CD14-positive monocyte (primary cell): ENCODE results near the gene CERS2. TPM values are rescaled to one million over a fixed set of nuclear protein-coding genes. Genes with fewer than 3 reads are reported as not detected.

Experiments used
- DNase-seq, 3 donors: peaks; one replicate each; pipeline ENCODE4 v3.0.0-alpha.2; 2011 to 2022
- H2AFZ ChIP-seq: 2 replicates; pipeline ENCODE4 v1.6.0; 2012; ENCODE audit warnings: mild to moderate bottlenecking, low read depth, low read length, inconsistent platforms; ENCODE audit not compliant: insufficient read depth, poor library complexity, severe bottlenecking
- H3K27ac ChIP-seq, 2 donors: 1 replicate in 1 of 2; 2 replicates in 1 of 2; pipeline ENCODE4 v1.5.1; 2012 to 2013; ENCODE audit warnings: low read length in 2 of 2, control low read depth in 1 of 2, inconsistent platforms in 1 of 2, low read depth in 1 of 2, mild to moderate bottlenecking in 1 of 2
- H3K27me3 ChIP-seq, 2 donors: one replicate each; pipeline versions ENCODE4 v1.6.0 to v1.6.1; 2011 to 2013; ENCODE audit warnings: low read length in 2 of 2; ENCODE audit not compliant: control insufficient read depth in 2 of 2, insufficient read depth in 2 of 2
- H3K36me3 ChIP-seq, 2 donors: replicated peaks in 1 of 2; 1 replicate in 1 of 2; 2 replicates in 1 of 2; pipeline versions ENCODE4 v1.5.1 to v1.6.1; 2012 to 2013; ENCODE audit warnings: low read length in 2 of 2, control low read depth in 1 of 2, inconsistent platforms in 1 of 2, mild to moderate bottlenecking in 1 of 2; ENCODE audit not compliant: insufficient read depth in 2 of 2, control insufficient read depth in 1 of 2
- H3K4me1 ChIP-seq, 2 donors: 1 replicate in 1 of 2; 2 replicates in 1 of 2; pipeline versions ENCODE4 v1.5.1 to v1.6.1; 2012 to 2013; ENCODE audit warnings: low read length in 2 of 2, control low read depth in 1 of 2, inconsistent platforms in 1 of 2, mild to moderate bottlenecking in 1 of 2, moderate library complexity in 1 of 2; ENCODE audit not compliant: insufficient read depth in 2 of 2, control insufficient read depth in 1 of 2
- H3K4me2 ChIP-seq: replicated peaks from 2 replicates; pipeline ENCODE3; 2012; ENCODE audit warnings: low read length, moderate library complexity, mild to moderate bottlenecking; ENCODE audit not compliant: poor library complexity, severe bottlenecking; ENCODE audit errors: extremely low read depth
- H3K4me3 ChIP-seq, 3 experiments: fragments of 200-600 bp in 1 of 3; sonication (generic) in 1 of 3; replicated peaks in 1 of 3; 1 replicate in 2 of 3; 2 replicates in 1 of 3; pipeline ENCODE4 v1.5.1; 2011 to 2013; ENCODE audit warnings: low read length in 3 of 3, mild to moderate bottlenecking in 3 of 3, control low read depth in 2 of 3, low read depth in 2 of 3, inconsistent platforms in 1 of 3, moderate library complexity in 1 of 3
- H3K79me2 ChIP-seq: 2 replicates; pipeline ENCODE4 v1.6.0; 2012; ENCODE audit warnings: mild to moderate bottlenecking, control low read depth, inconsistent platforms, low read length, moderate library complexity; ENCODE audit not compliant: insufficient read depth
- H3K9ac ChIP-seq: 2 replicates; pipeline ENCODE4 v1.6.0; 2017; ENCODE audit warnings: low read length, mild to moderate bottlenecking; ENCODE audit not compliant: insufficient read depth, poor library complexity, severe bottlenecking
- H3K9me3 ChIP-seq, 2 donors: replicated peaks in 1 of 2; 1 replicate in 1 of 2; 2 replicates in 1 of 2; pipeline versions ENCODE4 v1.5.1 to v1.6.1; 2012 to 2013; ENCODE audit warnings: low read length in 2 of 2, control low read depth in 1 of 2; ENCODE audit not compliant: control insufficient read depth in 1 of 2, insufficient read depth in 1 of 2
- H4K20me1 ChIP-seq: 2 replicates; pipeline ENCODE4 v1.6.0; 2012; ENCODE audit warnings: mild to moderate bottlenecking, low read length, control low read depth, moderate library complexity; ENCODE audit not compliant: insufficient read depth
- H3K27ac Mint-ChIP-seq, 7 donors: one replicate each; pipeline ENCODE4 v1.8.0; 2020; ENCODE audit warnings: mild to moderate bottlenecking in 7 of 7, mixed read lengths in 7 of 7, moderate library complexity in 6 of 7, inconsistent platforms in 2 of 7
- H3K27me3 Mint-ChIP-seq, 3 donors: one replicate each; pipeline ENCODE4 v1.8.0; 2021 to 2022; ENCODE audit warnings: low read depth in 3 of 3, mild to moderate bottlenecking in 3 of 3, mixed read lengths in 3 of 3, moderate library complexity in 3 of 3, inconsistent platforms in 1 of 3
- H3K36me3 Mint-ChIP-seq, 2 donors: one replicate each; pipeline ENCODE4 v1.8.0; 2020; ENCODE audit warnings: mixed read lengths in 2 of 2, inconsistent platforms in 1 of 2, mild to moderate bottlenecking in 1 of 2
- H3K4me1 Mint-ChIP-seq: one replicate; pipeline ENCODE4 v1.8.0; 2020; ENCODE audit warnings: mild to moderate bottlenecking, mixed read lengths
- H3K4me3 Mint-ChIP-seq, 2 donors: one replicate each; pipeline ENCODE4 v1.8.0; 2020; ENCODE audit warnings: mild to moderate bottlenecking in 2 of 2, mixed read lengths in 2 of 2, moderate library complexity in 1 of 2
- H3K9me3 Mint-ChIP-seq, 7 donors: one replicate each; pipeline ENCODE4 v1.8.0; 2020 to 2022; ENCODE audit warnings: mixed read lengths in 7 of 7, mild to moderate bottlenecking in 6 of 7, moderate library complexity in 6 of 7, inconsistent platforms in 2 of 7
- WGBS: methylation state at CpG from one replicate; pipeline ENCODE4 v1.1.5; 2013; ENCODE audit warnings: missing lambda C conversion rate; ENCODE audit not compliant: insufficient coverage; 5-methylcytosine and 5-hydroxymethylcytosine counted together
- intact Hi-C, 2 donors: fragments of 100-400 bp; cut with micrococcal nuclease; formaldehyde crosslinking; loops; one replicate each; pipeline versions ENCODE4 v1.15.0 to v1.15.1; 2023
- polyA plus RNA-seq, 3 donors: library from polyadenylated mRNA; depleted of rRNA in 1 of 3; unstranded in 2 of 3; stranded (reverse) in 1 of 3; fragments of 300-500 nt in 2 of 3; fragments of >200 nt in 1 of 3; fragmentation: Illumina TruSeq in 2 of 3; gene quantifications; 1 replicate in 2 of 3; 2 replicates in 1 of 3; pipeline ENCODE4 v1.2.3, GENCODE V29; 2012 to 2021
- TF ChIP-seq, protein P1 (sequence below): fragments of 200-600 bp; IDR thresholded peaks from one replicate; pipeline ENCODE4 v1.8.0; 2022; ENCODE audit warnings: antibody characterized with exemption, mild to moderate bottlenecking

The CERS2 gene
- polyA plus RNA-seq, 3 donors = 152 to 224 (median 200) TPM

DNA sequence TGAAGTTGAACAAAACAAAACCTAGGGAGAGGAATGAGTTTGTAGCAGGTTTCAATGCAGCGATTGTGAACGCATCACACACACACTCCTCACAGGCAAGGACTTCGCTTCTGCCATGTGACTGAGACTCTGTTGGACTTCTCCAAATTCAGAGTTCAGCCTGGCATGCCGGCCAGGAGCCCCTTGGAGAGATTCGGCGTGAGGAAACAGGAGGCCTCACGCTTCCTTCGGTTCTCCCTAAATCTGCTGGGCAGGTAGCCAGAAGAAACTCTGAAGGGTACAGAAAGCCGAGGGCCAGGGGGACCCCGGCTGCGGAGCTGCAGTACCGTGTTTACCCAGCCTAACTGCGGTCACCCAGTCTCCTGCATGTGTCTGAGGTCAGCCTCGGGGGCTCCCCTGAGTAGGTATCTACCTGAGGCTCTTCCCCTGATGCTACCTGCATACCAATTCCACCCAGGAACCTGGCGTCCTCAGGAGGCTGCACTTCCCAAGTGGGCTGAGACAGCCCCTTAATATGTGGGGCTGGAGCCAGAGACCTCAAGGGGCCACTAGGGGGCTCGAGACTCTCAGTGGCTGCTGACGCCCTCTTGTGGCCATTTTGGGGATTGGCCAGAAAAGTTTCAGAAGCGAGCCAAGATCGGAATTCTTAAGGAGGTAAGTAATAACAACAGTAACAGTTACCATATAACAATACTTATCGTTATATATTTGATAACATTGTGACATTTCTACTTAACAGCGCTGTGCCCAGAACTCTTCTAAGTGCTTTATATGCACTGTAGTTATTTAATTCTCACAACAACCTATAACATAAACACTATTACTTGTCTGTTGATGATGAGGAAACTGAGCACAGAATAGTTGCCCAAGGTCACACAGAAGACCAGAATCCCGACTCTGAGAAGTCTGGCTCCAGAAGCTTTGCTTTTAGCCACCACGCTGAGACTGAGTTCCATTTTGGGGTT, 4.7 kb upstream of the CERS2 start:
- Histone ChIP-seq H3K4me1 (peaks cover 48 to 50% of the 10 kb centered on the region in 2 donors), H3K9me3 (no peaks in the 10 kb centered on the region), H3K4me3 (peak overlapping the region; percentile 49 to 79 (median 67)), H4K20me1 (no peaks in the 10 kb centered on the region), H3K79me2 (peaks cover 23% of the 10 kb centered on the region), H3K36me3 (no peaks in the 10 kb centered on the region), H3K4me2 (peak overlapping the region; percentile 89), H3K9ac (peak overlapping the region; percentile 71), H3K27me3 (no peaks in the 10 kb centered on the region), H2AFZ (peak overlapping the region; percentile 95), H3K27ac (peak overlapping the region; percentile 81 to 87)
- peak; percentile 81 to 92 (median 83) for DNase-seq
- peak overlapping the region; percentile 91 to 100 (median 99) for H3K27ac Mint-ChIP-seq
- peak overlapping the region; percentile 74 to 93 for H3K4me3 Mint-ChIP-seq
- peaks cover 0 to 4% of the 10 kb centered on the region in 2 donors for H3K36me3 Mint-ChIP-seq
- no peaks in the 10 kb centered on the region for H3K27me3 Mint-ChIP-seq
- WGBS = 1% methylated on average over 12 of the region's 23 CpGs
- intact Hi-C loops = loop anchor here (5.0 to 10.0 kb wide), 3 partner anchors 52 to 215 kb away; partner anchors contain the start of genes SETDB1 (in 2 of the 2) and CTSS (in 1 of the 2)
- peaks cover 46% of the 10 kb centered on the region for H3K4me1 Mint-ChIP-seq
- TF ChIP-seq, protein P1, sequence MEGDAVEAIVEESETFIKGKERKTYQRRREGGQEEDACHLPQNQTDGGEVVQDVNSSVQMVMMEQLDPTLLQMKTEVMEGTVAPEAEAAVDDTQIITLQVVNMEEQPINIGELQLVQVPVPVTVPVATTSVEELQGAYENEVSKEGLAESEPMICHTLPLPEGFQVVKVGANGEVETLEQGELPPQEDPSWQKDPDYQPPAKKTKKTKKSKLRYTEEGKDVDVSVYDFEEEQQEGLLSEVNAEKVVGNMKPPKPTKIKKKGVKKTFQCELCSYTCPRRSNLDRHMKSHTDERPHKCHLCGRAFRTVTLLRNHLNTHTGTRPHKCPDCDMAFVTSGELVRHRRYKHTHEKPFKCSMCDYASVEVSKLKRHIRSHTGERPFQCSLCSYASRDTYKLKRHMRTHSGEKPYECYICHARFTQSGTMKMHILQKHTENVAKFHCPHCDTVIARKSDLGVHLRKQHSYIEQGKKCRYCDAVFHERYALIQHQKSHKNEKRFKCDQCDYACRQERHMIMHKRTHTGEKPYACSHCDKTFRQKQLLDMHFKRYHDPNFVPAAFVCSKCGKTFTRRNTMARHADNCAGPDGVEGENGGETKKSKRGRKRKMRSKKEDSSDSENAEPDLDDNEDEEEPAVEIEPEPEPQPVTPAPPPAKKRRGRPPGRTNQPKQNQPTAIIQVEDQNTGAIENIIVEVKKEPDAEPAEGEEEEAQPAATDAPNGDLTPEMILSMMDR = peak; percentile 100
- no peaks in the 10 kb centered on the region for H3K9me3 Mint-ChIP-seq

DNA sequence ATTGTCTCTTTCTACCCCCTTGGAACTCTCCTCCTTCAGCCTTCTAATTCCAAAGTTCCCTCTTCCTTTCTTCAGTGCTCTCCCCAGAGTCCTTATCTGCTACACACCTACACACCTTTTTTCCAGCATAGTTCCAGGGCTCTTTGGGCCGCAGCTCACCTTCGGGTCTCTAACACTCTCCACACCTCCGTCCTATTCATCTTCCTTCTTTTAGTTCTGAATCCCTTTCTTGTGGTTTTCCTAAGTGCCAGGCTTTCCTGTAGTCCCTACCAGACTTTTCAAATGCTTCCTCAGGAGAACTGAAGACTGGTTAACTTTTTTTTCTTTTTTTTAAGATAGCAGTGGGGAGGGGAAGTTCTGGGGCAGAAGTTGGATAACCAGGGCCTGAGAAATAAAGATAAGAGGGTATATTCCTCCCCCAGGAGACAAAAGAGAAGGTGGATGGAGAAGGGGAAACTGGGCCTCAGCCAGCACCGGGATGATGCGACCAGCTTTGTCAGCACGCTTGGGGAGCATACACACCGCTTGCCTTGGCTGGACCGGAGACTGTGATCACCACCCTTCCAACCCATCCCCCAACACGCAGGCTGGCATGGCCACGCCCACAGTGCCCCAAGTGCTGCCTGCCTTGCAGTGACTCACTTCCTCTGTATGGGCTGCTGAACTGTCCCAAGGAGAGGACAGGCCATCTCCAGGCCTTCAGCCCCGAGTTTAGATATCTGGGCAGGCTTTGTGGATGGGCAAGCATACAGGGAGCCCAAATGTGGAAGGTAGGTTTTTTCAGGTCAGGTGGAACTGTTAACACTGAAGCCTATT, 2.5 kb upstream of the CERS2 start:
- TF ChIP-seq, protein P1 = no peak
- no peaks in the 10 kb centered on the region for H3K36me3 ChIP-seq
- no peaks in the 10 kb centered on the region for H3K9me3 ChIP-seq
- intact Hi-C loops = loop anchor here (5.0 to 10.0 kb wide), 3 partner anchors 50 to 212 kb away; partner anchors contain the start of genes SETDB1 (in 2 of the 2) and CTSS (in 1 of the 2)
- H3K4me3 Mint-ChIP-seq = peak overlapping the region; percentile 62 to 86
- H3K79me2 ChIP-seq = peaks cover 45% of the 10 kb centered on the region
- H3K4me1 ChIP-seq = peaks cover 64 to 67% of the 10 kb centered on the region in 2 donors
- peak; percentile 93 to 95 (median 94) for DNase-seq
- peak overlapping the region; percentile 27 for H3K9ac ChIP-seq
- H3K4me2 ChIP-seq = peak overlapping the region; percentile 74
- peak overlapping the region; percentile 81 to 87 for H3K27ac ChIP-seq
- peaks cover 2 to 7% of the 10 kb centered on the region in 2 donors for H3K36me3 Mint-ChIP-seq
- H3K27ac Mint-ChIP-seq = peak overlapping the region; percentile 95 to 100 (median 99)
- H2AFZ ChIP-seq = peak overlapping the region; percentile 58
- no peaks in the 10 kb centered on the region for H3K27me3 ChIP-seq
- peaks cover 63% of the 10 kb centered on the region for H3K4me1 Mint-ChIP-seq
- 0% methylated on average over 9 of the region's 11 CpGs for WGBS
- peak overlapping the region; percentile 6 to 79 (median 27) for H3K4me3 ChIP-seq
- H3K9me3 Mint-ChIP-seq = no peaks in the 10 kb centered on the region
- peaks cover 17% of the 10 kb centered on the region for H4K20me1 ChIP-seq
- H3K27me3 Mint-ChIP-seq = no peaks in the 10 kb centered on the region
